ENCODE measurements around the gene C1GALT1.

- TF ChIP-seq, protein P1, sequence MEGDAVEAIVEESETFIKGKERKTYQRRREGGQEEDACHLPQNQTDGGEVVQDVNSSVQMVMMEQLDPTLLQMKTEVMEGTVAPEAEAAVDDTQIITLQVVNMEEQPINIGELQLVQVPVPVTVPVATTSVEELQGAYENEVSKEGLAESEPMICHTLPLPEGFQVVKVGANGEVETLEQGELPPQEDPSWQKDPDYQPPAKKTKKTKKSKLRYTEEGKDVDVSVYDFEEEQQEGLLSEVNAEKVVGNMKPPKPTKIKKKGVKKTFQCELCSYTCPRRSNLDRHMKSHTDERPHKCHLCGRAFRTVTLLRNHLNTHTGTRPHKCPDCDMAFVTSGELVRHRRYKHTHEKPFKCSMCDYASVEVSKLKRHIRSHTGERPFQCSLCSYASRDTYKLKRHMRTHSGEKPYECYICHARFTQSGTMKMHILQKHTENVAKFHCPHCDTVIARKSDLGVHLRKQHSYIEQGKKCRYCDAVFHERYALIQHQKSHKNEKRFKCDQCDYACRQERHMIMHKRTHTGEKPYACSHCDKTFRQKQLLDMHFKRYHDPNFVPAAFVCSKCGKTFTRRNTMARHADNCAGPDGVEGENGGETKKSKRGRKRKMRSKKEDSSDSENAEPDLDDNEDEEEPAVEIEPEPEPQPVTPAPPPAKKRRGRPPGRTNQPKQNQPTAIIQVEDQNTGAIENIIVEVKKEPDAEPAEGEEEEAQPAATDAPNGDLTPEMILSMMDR (IDR thresholded peaks at IDR 0.05): no peak
- TF ChIP-seq POLR2A (IDR thresholded peaks at IDR 0.05): no peak
These were observed 108.2 kb downstream of the C1GALT1 start for GRCh38 chr7:7290429-7291122.

Data from lower leg skin (tissue), 3 donors.